ENCODE results near the gene ENAM.

The ENAM gene

GRCh38 chr4:70606459-70606858 is 22.1 kb upstream of the ENAM start:
- Histone ChIP-seq H3K27me3 (ENCODE audit: insufficient read depth, low read length) (no peaks in the 10 kb centered on the region), H3K9me3 (ENCODE audit: insufficient read depth, low read depth, low read length) (no peaks in the 10 kb centered on the region), H3K4me3 (ENCODE audit: low read length) (no peak overlapping the region), H3K27ac (ENCODE audit: low read depth, low read length) (no peak overlapping the region), H3K4me1 (ENCODE audit: insufficient read depth, low read length) (no peaks in the 10 kb centered on the region), H3K9ac (ENCODE audit: low read depth, low read length) (no peak overlapping the region), H3K36me3 (ENCODE audit: insufficient read depth, low read length) (no peaks in the 10 kb centered on the region)
- 96% methylated on average over 8 of the region's 8 CpGs for WGBS

- Histone ChIP-seq H3K27me3 (ENCODE audit: insufficient read depth, low read length) (no peaks in the 10 kb centered on the region), H3K9ac (ENCODE audit: low read depth, low read length) (no peak overlapping the region), H3K27ac (ENCODE audit: low read depth, low read length) (no peak overlapping the region), H3K9me3 (ENCODE audit: insufficient read depth, low read depth, low read length) (no peaks in the 10 kb centered on the region), H3K4me3 (ENCODE audit: low read length) (no peak overlapping the region), H3K4me1 (ENCODE audit: insufficient read depth, low read length) (no peaks in the 10 kb centered on the region), H3K36me3 (ENCODE audit: insufficient read depth, low read length) (no peaks in the 10 kb centered on the region)
- 89% methylated on average over 3 of the region's 3 CpGs for WGBS
Measured at GRCh38 chr4:70607334-70607853, 21.1 kb upstream of the ENAM start.

GRCh38 chr4:70608324-70608723 is 20.2 kb upstream of the ENAM start:
- 96% methylated on average over 2 of the region's 2 CpGs for WGBS

GRCh38 chr4:70613306-70614183 is 15.0 kb upstream of the ENAM start:
- 87% methylated on average over 9 of the region's 9 CpGs for WGBS
- Histone ChIP-seq H3K9me3 (ENCODE audit: insufficient read depth, low read depth, low read length) (no peaks in the 10 kb centered on the region), H3K9ac (ENCODE audit: low read depth, low read length) (no peak overlapping the region), H3K4me3 (ENCODE audit: low read length) (no peak overlapping the region), H3K27me3 (ENCODE audit: insufficient read depth, low read length) (no peaks in the 10 kb centered on the region), H3K27ac (ENCODE audit: low read depth, low read length) (no peak overlapping the region), H3K4me1 (ENCODE audit: insufficient read depth, low read length) (no peaks in the 10 kb centered on the region), H3K36me3 (ENCODE audit: insufficient read depth, low read length) (no peaks in the 10 kb centered on the region)

More at GRCh38 chr4:70608324-70608723, 20.2 kb upstream of the ENAM start:
- Histone ChIP-seq H3K9ac (ENCODE audit: low read depth, low read length) (no peak overlapping the region), H3K4me1 (ENCODE audit: insufficient read depth, low read length) (no peaks in the 10 kb centered on the region), H3K27me3 (ENCODE audit: insufficient read depth, low read length) (no peaks in the 10 kb centered on the region), H3K27ac (ENCODE audit: low read depth, low read length) (no peak overlapping the region), H3K9me3 (ENCODE audit: insufficient read depth, low read depth, low read length) (no peaks in the 10 kb centered on the region), H3K4me3 (ENCODE audit: low read length) (no peak overlapping the region), H3K36me3 (ENCODE audit: insufficient read depth, low read length) (no peaks in the 10 kb centered on the region)

GRCh38 chr4:70614184-70614555 is 14.4 kb upstream of the ENAM start:
- 97% methylated on average over 3 of the region's 3 CpGs for WGBS
- Histone ChIP-seq H3K9me3 (ENCODE audit: insufficient read depth, low read depth, low read length) (no peaks in the 10 kb centered on the region), H3K27me3 (ENCODE audit: insufficient read depth, low read length) (no peaks in the 10 kb centered on the region), H3K9ac (ENCODE audit: low read depth, low read length) (no peak overlapping the region), H3K36me3 (ENCODE audit: insufficient read depth, low read length) (no peaks in the 10 kb centered on the region), H3K4me1 (ENCODE audit: insufficient read depth, low read length) (no peaks in the 10 kb centered on the region), H3K4me3 (ENCODE audit: low read length) (no peak overlapping the region), H3K27ac (ENCODE audit: low read depth, low read length) (no peak overlapping the region)

- Histone ChIP-seq H3K9me3 (ENCODE audit: insufficient read depth, low read depth, low read length) (no peaks in the 10 kb centered on the region), H3K36me3 (ENCODE audit: insufficient read depth, low read length) (no peaks in the 10 kb centered on the region), H3K4me1 (ENCODE audit: insufficient read depth, low read length) (no peaks in the 10 kb centered on the region), H3K27ac (ENCODE audit: low read depth, low read length) (no peak overlapping the region), H3K9ac (ENCODE audit: low read depth, low read length) (no peak overlapping the region), H3K27me3 (ENCODE audit: insufficient read depth, low read length) (no peaks in the 10 kb centered on the region), H3K4me3 (ENCODE audit: low read length) (no peak overlapping the region)
- WGBS = 91% methylated on average over 4 of the region's 4 CpGs
Measured at GRCh38 chr4:70619288-70619687, 9.3 kb upstream of the ENAM start.

- no peak overlapping the region for H3K4me3 ChIP-seq (ENCODE audit: low read length)
- no peak overlapping the region for H3K9ac ChIP-seq (ENCODE audit: low read depth, low read length)
- H3K4me1 ChIP-seq (ENCODE audit: insufficient read depth, low read length) = no peaks in the 10 kb centered on the region
- H3K36me3 ChIP-seq (ENCODE audit: insufficient read depth, low read length) = no peaks in the 10 kb centered on the region
- no peaks in the 10 kb centered on the region for H3K27me3 ChIP-seq (ENCODE audit: insufficient read depth, low read length)
- H3K9me3 ChIP-seq (ENCODE audit: insufficient read depth, low read depth, low read length) = no peaks in the 10 kb centered on the region
- no peak overlapping the region for H3K27ac ChIP-seq (ENCODE audit: low read depth, low read length)
- WGBS = 100% methylated on average over 2 of the region's 2 CpGs
Measured at GRCh38 chr4:70619778-70620177, 8.8 kb upstream of the ENAM start.

- no peak overlapping the region for H3K27ac ChIP-seq (ENCODE audit: low read depth, low read length)
- 100% methylated on average over 2 of the region's 3 CpGs for WGBS
- H3K36me3 ChIP-seq (ENCODE audit: insufficient read depth, low read length) = no peaks in the 10 kb centered on the region
- no peak overlapping the region for H3K4me3 ChIP-seq (ENCODE audit: low read length)
- no peaks in the 10 kb centered on the region for H3K9me3 ChIP-seq (ENCODE audit: insufficient read depth, low read depth, low read length)
- H3K9ac ChIP-seq (ENCODE audit: low read depth, low read length) = no peak overlapping the region
- no peaks in the 10 kb centered on the region for H3K4me1 ChIP-seq (ENCODE audit: insufficient read depth, low read length)
- no peaks in the 10 kb centered on the region for H3K27me3 ChIP-seq (ENCODE audit: insufficient read depth, low read length)
Measured at GRCh38 chr4:70623323-70623722, 5.2 kb upstream of the ENAM start.

GRCh38 chr4:70624226-70624793 is 4.2 kb upstream of the ENAM start:
- WGBS = no CpG with 5 or more reads among the region's 1 CpG
- Histone ChIP-seq H3K9ac (ENCODE audit: low read depth, low read length) (no peak overlapping the region), H3K9me3 (ENCODE audit: insufficient read depth, low read depth, low read length) (no peaks in the 10 kb centered on the region), H3K4me3 (ENCODE audit: low read length) (no peak overlapping the region), H3K4me1 (ENCODE audit: insufficient read depth, low read length) (no peaks in the 10 kb centered on the region), H3K36me3 (ENCODE audit: insufficient read depth, low read length) (no peaks in the 10 kb centered on the region), H3K27me3 (ENCODE audit: insufficient read depth, low read length) (no peaks in the 10 kb centered on the region), H3K27ac (ENCODE audit: low read depth, low read length) (no peak overlapping the region)

- no peaks in the 10 kb centered on the region for H3K36me3 ChIP-seq (ENCODE audit: insufficient read depth, low read length)
- no peaks in the 10 kb centered on the region for H3K4me1 ChIP-seq (ENCODE audit: insufficient read depth, low read length)
- no peak overlapping the region for H3K4me3 ChIP-seq (ENCODE audit: low read length)
- WGBS = 91% methylated on average over 1 of the region's 1 CpG
- H3K9me3 ChIP-seq (ENCODE audit: insufficient read depth, low read depth, low read length) = no peaks in the 10 kb centered on the region
- no peak overlapping the region for H3K9ac ChIP-seq (ENCODE audit: low read depth, low read length)
- no peak overlapping the region for H3K27ac ChIP-seq (ENCODE audit: low read depth, low read length)
- H3K27me3 ChIP-seq (ENCODE audit: insufficient read depth, low read length) = no peaks in the 10 kb centered on the region
Measured at GRCh38 chr4:70627620-70628019, 924 bp upstream of the ENAM start.

- Histone ChIP-seq H3K4me3 (ENCODE audit: low read length) (no peak overlapping the region), H3K27ac (ENCODE audit: low read depth, low read length) (no peak overlapping the region), H3K27me3 (ENCODE audit: insufficient read depth, low read length) (no peaks in the 10 kb centered on the region), H3K9me3 (ENCODE audit: insufficient read depth, low read depth, low read length) (no peaks in the 10 kb centered on the region), H3K4me1 (ENCODE audit: insufficient read depth, low read length) (no peaks in the 10 kb centered on the region), H3K9ac (ENCODE audit: low read depth, low read length) (no peak overlapping the region), H3K36me3 (ENCODE audit: insufficient read depth, low read length) (no peaks in the 10 kb centered on the region)
- 86% methylated on average over 1 of the region's 1 CpG for WGBS
Measured at GRCh38 chr4:70629469-70630090, 1.0 kb downstream of the ENAM start.

All from HUES64 (cell line).